Caco-2 (cell line): Measurements from ENCODE around the gene UNC5A. TPM values are rescaled to one million over a fixed set of nuclear protein-coding genes. Genes with fewer than 3 reads are reported as not detected.

ENCODE experiments used
- BruUV-seq: library from RNA; stranded (reverse); fragments of 400-500 nt; replicated peaks from 2 replicates; lab custom pipeline; 2021; lab: Mats Ljungman, UMichigan
- CTCF ChIA-PET: fragments of 300-600 bp; sonication (Branson Sonifier 250); formaldehyde crosslinking; loops from one replicate; lab custom pipeline; 2022; ENCODE audit warnings: antibody characterized with exemption; lab: Charles Lee
- POLR2A ChIA-PET: fragments of 300-600 bp; sonication (Branson Sonifier 250); formaldehyde crosslinking; loops from one replicate; lab custom pipeline; 2022; ENCODE audit warnings: antibody characterized with exemption; lab: Charles Lee
- DNase-seq, 2 experiments: peaks; one replicate each; pipeline versions ENCODE4 v3.0.0 to v3.0.0-alpha.2; 2020 to 2022
- H3K27me3 ChIP-seq: replicated peaks from 2 replicates; pipeline ENCODE4 v1.6.0; 2011; ENCODE audit warnings: low read length; ENCODE audit not compliant: control insufficient read depth, insufficient read depth
- H3K36me3 ChIP-seq: 2 replicates; pipeline ENCODE4 v1.5.1; 2011; ENCODE audit warnings: low read length; ENCODE audit not compliant: control insufficient read depth, insufficient read depth
- H3K4me1 ChIP-seq: fragments of 250-450 bp; sonication (Bioruptor Pico); 2 replicates; pipeline ENCODE4 v1.5.1; 2020; ENCODE audit warnings: mild to moderate bottlenecking
- H3K4me3 ChIP-seq: 2 replicates; pipeline ENCODE4 v1.5.1; 2011; ENCODE audit warnings: low read depth, mild to moderate bottlenecking, control low read depth, low read length
- H3K9me3 ChIP-seq: fragments of 250-450 bp; sonication (Bioruptor Pico); 2 replicates; pipeline ENCODE4 v1.5.1; 2020; ENCODE audit warnings: mild to moderate bottlenecking, moderate library complexity
- H3K27ac Mint-ChIP-seq: one replicate; pipeline ENCODE4 v1.8.0; 2022; ENCODE audit warnings: mixed read lengths; ENCODE audit not compliant: unreplicated experiment
- H3K27me3 Mint-ChIP-seq: one replicate; pipeline ENCODE4 v1.8.0; 2022; ENCODE audit warnings: mixed read lengths; ENCODE audit not compliant: insufficient read depth, unreplicated experiment
- H3K36me3 Mint-ChIP-seq: one replicate; pipeline ENCODE4 v1.8.0; 2022; ENCODE audit warnings: mild to moderate bottlenecking, mixed read lengths; ENCODE audit not compliant: insufficient read depth, unreplicated experiment
- H3K4me1 Mint-ChIP-seq: one replicate; pipeline ENCODE4 v1.8.0; 2022; ENCODE audit warnings: low read depth, mixed read lengths; ENCODE audit not compliant: unreplicated experiment
- H3K4me3 Mint-ChIP-seq: one replicate; pipeline ENCODE4 v1.8.0; 2022; ENCODE audit warnings: mild to moderate bottlenecking, moderate library complexity, mixed read lengths; ENCODE audit not compliant: unreplicated experiment
- H3K9me3 Mint-ChIP-seq: one replicate; pipeline ENCODE4 v1.8.0; 2022; ENCODE audit warnings: mixed read lengths; ENCODE audit not compliant: unreplicated experiment
- intact Hi-C: fragments of 100-400 bp; cut with micrococcal nuclease; formaldehyde crosslinking; loops from one replicate; pipeline ENCODE4 v1.10.0; 2022; ENCODE audit not compliant: unreplicated experiment
- total RNA-seq: library from RNA; stranded (reverse); gene quantifications from 2 replicates; pipeline ENCODE4 v1.2.3, GENCODE V29; 2022
- TF ChIP-seq, protein P1 (sequence below), 2 experiments: fragments of 200-600 bp in 1 of 2; IDR thresholded peaks; 1 replicate in 1 of 2; 2 replicates in 1 of 2; pipeline versions ENCODE4 v1.5.1 to v1.8.0; 2011 to 2022; ENCODE audit warnings: antibody characterized with exemption in 1 of 2, control low read depth in 1 of 2, inconsistent platforms in 1 of 2, low read depth in 1 of 2, low read length in 1 of 2, mild to moderate bottlenecking in 1 of 2, moderate library complexity in 1 of 2; ENCODE audit not compliant: insufficient read depth in 1 of 2, severe bottlenecking in 1 of 2, unreplicated experiment in 1 of 2

Gene UNC5A
- total RNA-seq, 1 experiment from 2014 or later: not detected

DNA sequence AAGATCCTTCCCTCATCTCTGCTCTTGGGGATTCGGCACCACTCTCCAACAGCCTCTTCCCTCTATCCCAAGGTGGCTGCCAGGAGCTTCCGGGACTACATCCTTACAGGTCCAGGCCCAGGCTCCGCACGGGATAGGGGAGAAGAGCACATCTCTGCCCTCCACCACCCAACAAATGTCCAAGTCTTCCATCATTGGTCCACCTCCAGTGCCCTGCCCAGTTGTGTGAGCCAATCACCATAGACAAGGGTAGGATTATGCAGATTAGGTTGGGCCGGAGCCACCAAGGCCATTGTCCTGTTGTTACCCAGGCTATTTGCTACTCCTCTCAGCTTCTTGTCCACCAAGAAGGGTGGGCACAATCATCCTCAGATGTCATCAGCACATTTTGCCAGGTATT is 9.1 kb downstream of the UNC5A start:
- peaks cover 16% of the 10 kb centered on the region; the same call in 1 of the 2 replicates for H3K4me1 ChIP-seq
- CTCF ChIA-PET: interaction anchor here (1.0 kb wide), 1 partner anchor 159 kb away, joined by 6 read pairs; no protein-coding TSS in a partner anchor
- TF ChIP-seq, protein P1, sequence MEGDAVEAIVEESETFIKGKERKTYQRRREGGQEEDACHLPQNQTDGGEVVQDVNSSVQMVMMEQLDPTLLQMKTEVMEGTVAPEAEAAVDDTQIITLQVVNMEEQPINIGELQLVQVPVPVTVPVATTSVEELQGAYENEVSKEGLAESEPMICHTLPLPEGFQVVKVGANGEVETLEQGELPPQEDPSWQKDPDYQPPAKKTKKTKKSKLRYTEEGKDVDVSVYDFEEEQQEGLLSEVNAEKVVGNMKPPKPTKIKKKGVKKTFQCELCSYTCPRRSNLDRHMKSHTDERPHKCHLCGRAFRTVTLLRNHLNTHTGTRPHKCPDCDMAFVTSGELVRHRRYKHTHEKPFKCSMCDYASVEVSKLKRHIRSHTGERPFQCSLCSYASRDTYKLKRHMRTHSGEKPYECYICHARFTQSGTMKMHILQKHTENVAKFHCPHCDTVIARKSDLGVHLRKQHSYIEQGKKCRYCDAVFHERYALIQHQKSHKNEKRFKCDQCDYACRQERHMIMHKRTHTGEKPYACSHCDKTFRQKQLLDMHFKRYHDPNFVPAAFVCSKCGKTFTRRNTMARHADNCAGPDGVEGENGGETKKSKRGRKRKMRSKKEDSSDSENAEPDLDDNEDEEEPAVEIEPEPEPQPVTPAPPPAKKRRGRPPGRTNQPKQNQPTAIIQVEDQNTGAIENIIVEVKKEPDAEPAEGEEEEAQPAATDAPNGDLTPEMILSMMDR (IDR thresholded peaks at IDR 0.05; ENCODE audit: insufficient read depth in 1 of 2, low read depth in 1 of 2, low read length in 1 of 2, severe bottlenecking in 1 of 2, unreplicated experiment in 1 of 2): no peak
- Mint-ChIP-seq H3K4me3 (no peak overlapping the region), H3K36me3 (no peaks in the 10 kb centered on the region), H3K9me3 (no peaks in the 10 kb centered on the region), H3K27ac (no peak overlapping the region), H3K4me1 (peaks cover 14% of the 10 kb centered on the region), H3K27me3 (peaks cover 10% of the 10 kb centered on the region)
- DNase-seq: no peak
- no TSS peak for BruUV-seq
- no peak overlapping the region for H3K4me3 ChIP-seq
- no peaks in the 10 kb centered on the region for H3K36me3 ChIP-seq
- intact Hi-C loops: no loop called here
- H3K27me3 ChIP-seq: no peaks in the 10 kb centered on the region; the same call in 1 of the 2 replicates
- no peaks in the 10 kb centered on the region for H3K9me3 ChIP-seq
- POLR2A ChIA-PET: no interaction called here

DNA sequence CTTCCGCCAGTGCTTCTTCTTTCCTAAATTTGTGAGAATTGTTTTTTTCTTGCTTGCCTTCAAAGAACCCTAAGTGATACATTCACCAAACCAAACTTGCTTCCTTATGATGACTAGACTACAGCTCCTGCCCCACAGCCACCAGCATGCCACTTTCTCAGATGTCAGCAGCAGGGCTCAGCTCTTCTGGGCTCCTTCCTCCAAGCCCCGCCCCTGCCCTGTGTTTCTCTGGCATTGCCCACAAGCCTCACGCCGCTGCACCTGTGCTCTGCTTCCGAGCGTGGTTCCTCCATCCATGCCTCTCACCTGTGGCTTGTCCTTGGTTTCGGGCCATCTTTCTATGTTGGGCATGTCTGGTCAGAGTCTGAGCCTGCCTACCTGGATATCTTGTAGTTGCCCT is 10.6 kb downstream of the UNC5A start:
- H3K9me3 ChIP-seq: no peaks in the 10 kb centered on the region
- TF ChIP-seq, protein P1 (IDR thresholded peaks at IDR 0.05; ENCODE audit: insufficient read depth in 1 of 2, low read depth in 1 of 2, low read length in 1 of 2, severe bottlenecking in 1 of 2, unreplicated experiment in 1 of 2): no peak
- H3K27me3 ChIP-seq: no peaks in the 10 kb centered on the region; the same call in 1 of the 2 replicates
- H3K27me3 Mint-ChIP-seq: peaks cover 15% of the 10 kb centered on the region
- H3K36me3 Mint-ChIP-seq: no peaks in the 10 kb centered on the region
- H3K4me3 ChIP-seq: no peak overlapping the region
- H3K4me1 ChIP-seq: peaks cover 16% of the 10 kb centered on the region; the same call in 1 of the 2 replicates
- no peak overlapping the region for H3K27ac Mint-ChIP-seq
- no peaks in the 10 kb centered on the region for H3K36me3 ChIP-seq
- H3K4me1 Mint-ChIP-seq: peaks cover 14% of the 10 kb centered on the region
- ChIA-PET CTCF (interaction anchor here (1.3 kb wide), 1 partner anchor 160 kb away, joined by 4 read pairs; no protein-coding TSS in a partner anchor), POLR2A (no interaction called here)
- intact Hi-C loops: no loop called here
- H3K9me3 Mint-ChIP-seq: no peaks in the 10 kb centered on the region
- H3K4me3 Mint-ChIP-seq: no peak overlapping the region
- DNase-seq: no peak
- no TSS peak for BruUV-seq

DNA sequence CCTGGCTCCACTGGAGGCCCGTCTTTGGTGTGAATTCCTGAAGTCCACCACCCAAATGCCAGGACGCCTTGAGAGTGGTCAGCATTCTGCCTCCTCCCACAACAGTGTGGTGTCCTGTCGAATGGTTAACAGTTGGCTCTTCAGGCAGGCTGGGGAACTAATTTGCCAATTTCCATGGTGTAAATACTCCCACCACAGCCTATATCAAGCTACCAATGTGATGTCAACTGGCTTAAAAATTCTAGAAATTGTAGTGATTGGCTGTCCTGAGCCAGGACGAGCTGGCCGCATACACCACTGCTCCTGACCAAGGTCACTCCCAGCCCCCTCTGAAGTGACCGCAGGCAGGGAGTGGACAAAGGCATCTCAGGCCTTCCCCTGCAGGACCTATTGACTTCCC is 11.1 kb downstream of the UNC5A start:
- Mint-ChIP-seq H3K36me3 (no peaks in the 10 kb centered on the region), H3K27ac (no peak overlapping the region), H3K9me3 (no peaks in the 10 kb centered on the region), H3K4me3 (no peak overlapping the region), H3K27me3 (peaks cover 15% of the 10 kb centered on the region), H3K4me1 (peaks cover 14% of the 10 kb centered on the region)
- no peaks in the 10 kb centered on the region; the same call in 1 of the 2 replicates for H3K27me3 ChIP-seq
- intact Hi-C loops: no loop called here
- H3K4me3 ChIP-seq: no peak overlapping the region
- POLR2A ChIA-PET: no interaction called here
- no peak for DNase-seq
- CTCF ChIA-PET: interaction anchor here (1.3 kb wide), 1 partner anchor 161 kb away, joined by 4 read pairs; no protein-coding TSS in a partner anchor
- no TSS peak for BruUV-seq
- TF ChIP-seq, protein P1 (IDR thresholded peaks at IDR 0.05; ENCODE audit: insufficient read depth in 1 of 2, low read depth in 1 of 2, low read length in 1 of 2, severe bottlenecking in 1 of 2, unreplicated experiment in 1 of 2): no peak
- H3K4me1 ChIP-seq: peaks cover 16% of the 10 kb centered on the region; the same call in 1 of the 2 replicates
- no peaks in the 10 kb centered on the region for H3K36me3 ChIP-seq
- H3K9me3 ChIP-seq: no peaks in the 10 kb centered on the region
